BJ (cell line): ENCODE results near the gene TRPV4. TPM values are rescaled to one million over a fixed set of nuclear protein-coding genes. Genes with fewer than 3 reads are reported as not detected.
A peak's percentile ranks its signal among the peaks of the same experiment; 100 is the strongest.

Experiments used
- CTCF ChIA-PET: fragments of 350-600 bp; formaldehyde crosslinking; extraction: SDS; loops from one replicate; lab custom pipeline; 2021; ENCODE audit warnings: antibody characterized with exemption, inconsistent platforms; lab: Yijun Ruan, JAX
- POLR2A ChIA-PET: fragments of 300-600 bp; sonication (Branson Sonifier 250); formaldehyde crosslinking; extraction: SDS; loops from one replicate; lab custom pipeline; 2021; ENCODE audit warnings: antibody characterized with exemption; lab: Charles Lee
- DNase-seq: peaks from one replicate; pipeline ENCODE4 v3.0.0-alpha.2; 2011; ENCODE audit warnings: low read depth
- H3K27me3 ChIP-seq: 2 replicates; pipeline ENCODE4 v1.6.0; 2011; ENCODE audit warnings: low read length; ENCODE audit not compliant: control insufficient read depth, insufficient read depth
- H3K36me3 ChIP-seq: 2 replicates; pipeline ENCODE4 v1.5.1; 2011; ENCODE audit warnings: low read length; ENCODE audit not compliant: control insufficient read depth, insufficient read depth
- H3K4me3 ChIP-seq: 2 replicates; pipeline ENCODE4 v1.5.1; 2011; ENCODE audit warnings: low read depth, mild to moderate bottlenecking, control low read depth, low read length
- polyA plus RNA-seq: library from polyadenylated mRNA; depleted of rRNA; stranded (reverse); fragments of >200 nt; gene quantifications from 2 replicates; pipeline ENCODE4 v1.2.3, GENCODE V29; 2011
- TF ChIP-seq, protein P1 (sequence below): IDR thresholded peaks from 2 replicates; pipeline ENCODE4 v1.5.1; 2011; ENCODE audit warnings: low read depth, mild to moderate bottlenecking, control low read depth, inconsistent platforms, low read length, moderate library complexity; ENCODE audit not compliant: insufficient read depth

The TRPV4 gene
- polyA plus RNA-seq, 1 experiment = 13.4 TPM

DNA sequence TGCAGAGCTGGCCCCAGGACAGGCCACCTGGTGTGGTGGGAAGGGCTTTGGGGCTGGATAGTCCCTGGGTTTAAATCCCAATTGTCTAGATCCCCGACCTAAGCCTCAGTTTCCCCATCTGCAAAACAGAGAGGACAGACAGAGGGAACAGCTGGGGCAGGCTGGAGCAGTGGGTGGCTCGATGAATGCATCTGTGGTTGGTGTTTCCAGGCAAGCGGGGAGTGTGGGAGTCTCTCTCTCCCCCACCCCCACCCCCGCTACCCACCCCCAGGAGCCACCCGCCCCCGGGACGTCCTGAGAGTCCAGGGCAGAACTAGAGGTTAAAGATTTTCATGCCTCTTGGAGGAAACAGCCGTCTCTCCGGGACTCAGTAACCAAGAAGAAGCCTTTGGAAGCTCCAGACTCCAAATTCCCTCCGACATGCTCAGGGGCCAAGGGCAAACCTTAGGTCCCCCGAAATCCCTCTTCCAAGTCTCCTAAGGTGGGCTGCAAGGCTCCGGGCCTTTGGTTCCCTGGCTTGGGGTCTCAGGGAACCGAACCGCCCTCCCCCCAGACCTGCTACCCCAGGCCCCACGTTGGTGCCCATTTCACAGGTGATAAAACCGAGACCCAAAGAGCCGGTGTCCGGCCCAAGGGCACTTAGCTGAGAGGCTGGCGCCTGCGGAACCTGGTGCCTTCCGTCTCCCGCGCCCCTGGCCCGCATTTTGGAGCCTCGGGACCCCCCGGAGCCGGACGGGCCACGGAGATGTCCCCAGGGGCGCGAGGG is 474 bp downstream of the TRPV4 start:
- H3K4me3 ChIP-seq = peak overlapping the region; percentile 74
- no peaks in the 10 kb centered on the region for H3K36me3 ChIP-seq
- TF ChIP-seq, protein P1, sequence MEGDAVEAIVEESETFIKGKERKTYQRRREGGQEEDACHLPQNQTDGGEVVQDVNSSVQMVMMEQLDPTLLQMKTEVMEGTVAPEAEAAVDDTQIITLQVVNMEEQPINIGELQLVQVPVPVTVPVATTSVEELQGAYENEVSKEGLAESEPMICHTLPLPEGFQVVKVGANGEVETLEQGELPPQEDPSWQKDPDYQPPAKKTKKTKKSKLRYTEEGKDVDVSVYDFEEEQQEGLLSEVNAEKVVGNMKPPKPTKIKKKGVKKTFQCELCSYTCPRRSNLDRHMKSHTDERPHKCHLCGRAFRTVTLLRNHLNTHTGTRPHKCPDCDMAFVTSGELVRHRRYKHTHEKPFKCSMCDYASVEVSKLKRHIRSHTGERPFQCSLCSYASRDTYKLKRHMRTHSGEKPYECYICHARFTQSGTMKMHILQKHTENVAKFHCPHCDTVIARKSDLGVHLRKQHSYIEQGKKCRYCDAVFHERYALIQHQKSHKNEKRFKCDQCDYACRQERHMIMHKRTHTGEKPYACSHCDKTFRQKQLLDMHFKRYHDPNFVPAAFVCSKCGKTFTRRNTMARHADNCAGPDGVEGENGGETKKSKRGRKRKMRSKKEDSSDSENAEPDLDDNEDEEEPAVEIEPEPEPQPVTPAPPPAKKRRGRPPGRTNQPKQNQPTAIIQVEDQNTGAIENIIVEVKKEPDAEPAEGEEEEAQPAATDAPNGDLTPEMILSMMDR = no peak
- H3K27me3 ChIP-seq = no peaks in the 10 kb centered on the region
- POLR2A ChIA-PET = no interaction called here
- no peak for DNase-seq
- CTCF ChIA-PET = interaction anchor here (1.0 to 4.5 kb wide), 4 partner anchors 12 to 28 kb away, joined by 3 to 31 read pairs (median 6); no protein-coding TSS in a partner anchor

DNA sequence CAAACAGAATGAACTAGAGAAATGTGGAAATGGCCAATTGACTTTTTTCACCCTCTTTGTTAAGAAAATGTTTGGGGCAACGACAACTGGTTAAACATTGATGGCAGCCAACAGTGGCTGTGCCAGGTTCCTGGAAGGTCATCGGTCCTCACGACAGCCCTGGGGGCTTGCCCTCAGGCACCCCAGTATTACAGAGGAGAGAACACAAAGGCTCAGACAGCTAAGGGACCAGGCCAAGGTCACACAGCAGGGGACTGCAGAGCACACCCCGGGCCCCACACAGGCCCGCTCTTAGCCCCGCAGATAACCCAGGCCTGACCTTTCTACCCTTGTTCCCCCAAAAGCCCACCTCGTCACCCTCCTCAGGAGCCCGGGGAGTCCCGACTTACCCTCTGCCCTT is 1.3 kb downstream of the TRPV4 start:
- ChIA-PET POLR2A (no interaction called here), CTCF (interaction anchor here (1.1 to 1.6 kb wide), 2 partner anchors 26 to 27 kb away, joined by 3 to 7 read pairs; no protein-coding TSS in a partner anchor)
- H3K4me3 ChIP-seq = no peak overlapping the region
- no peaks in the 10 kb centered on the region for H3K27me3 ChIP-seq
- no peaks in the 10 kb centered on the region for H3K36me3 ChIP-seq
- TF ChIP-seq, protein P1 = no peak
- DNase-seq = no peak

DNA sequence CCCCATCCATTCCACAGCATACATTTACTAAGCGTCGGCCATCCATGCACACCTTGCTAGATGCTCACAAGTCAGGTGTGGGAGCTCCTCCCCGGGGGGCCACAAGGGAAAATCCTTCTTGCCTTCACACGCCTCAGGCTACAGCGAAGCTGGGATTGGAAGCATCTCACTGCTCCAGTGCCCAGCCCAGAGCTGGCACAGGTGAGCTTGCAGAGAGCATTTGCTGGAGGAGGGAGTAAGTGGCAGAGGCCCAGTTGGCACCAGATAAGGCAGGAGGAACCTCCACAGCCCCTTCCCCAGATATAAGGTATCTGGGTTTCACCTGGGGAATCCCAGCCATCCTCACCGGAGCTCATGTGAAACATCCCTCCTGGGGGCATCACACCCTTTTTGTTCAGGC is 1.8 kb downstream of the TRPV4 start:
- TF ChIP-seq, protein P1 = no peak
- no peaks in the 10 kb centered on the region for H3K27me3 ChIP-seq
- H3K36me3 ChIP-seq = no peaks in the 10 kb centered on the region; the same call in 1 of the 2 replicates
- no peak overlapping the region for H3K4me3 ChIP-seq
- ChIA-PET POLR2A (no interaction called here), CTCF (interaction anchor here (0.9 to 1.6 kb wide), 4 partner anchors 9 to 25 kb away, joined by 3 to 7 read pairs (median 4); no protein-coding TSS in a partner anchor)
- DNase-seq = no peak

DNA sequence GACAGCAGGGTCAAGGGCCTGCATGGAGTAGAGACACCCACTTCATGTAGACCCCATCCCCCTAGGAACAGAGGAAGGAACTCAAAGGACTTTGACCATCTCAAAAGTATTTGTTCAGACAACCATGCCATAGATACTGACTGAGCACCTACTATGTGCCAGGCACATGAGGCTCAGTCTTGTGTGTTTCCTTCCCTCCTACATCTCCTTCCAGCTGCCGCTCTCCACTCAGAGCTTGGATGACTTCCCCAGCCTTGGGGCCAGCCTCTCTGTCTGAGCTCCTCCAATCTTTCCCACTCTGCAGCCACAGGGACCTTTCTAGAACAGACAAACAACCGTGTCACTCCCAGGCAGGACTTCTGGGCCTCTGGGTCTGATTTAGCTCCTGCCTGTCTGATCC is 2.5 kb downstream of the TRPV4 start:
- POLR2A ChIA-PET = no interaction called here
- CTCF ChIA-PET = interaction anchor here (0.9 to 1.3 kb wide), 4 partner anchors 10 to 19 kb away, joined by 3 to 5 read pairs (median 3); no protein-coding TSS in a partner anchor
- no peaks in the 10 kb centered on the region for H3K27me3 ChIP-seq
- no peak overlapping the region for H3K4me3 ChIP-seq
- TF ChIP-seq, protein P1 = no peak
- H3K36me3 ChIP-seq = no peaks in the 10 kb centered on the region; the same call in 1 of the 2 replicates
- no peak for DNase-seq

DNA sequence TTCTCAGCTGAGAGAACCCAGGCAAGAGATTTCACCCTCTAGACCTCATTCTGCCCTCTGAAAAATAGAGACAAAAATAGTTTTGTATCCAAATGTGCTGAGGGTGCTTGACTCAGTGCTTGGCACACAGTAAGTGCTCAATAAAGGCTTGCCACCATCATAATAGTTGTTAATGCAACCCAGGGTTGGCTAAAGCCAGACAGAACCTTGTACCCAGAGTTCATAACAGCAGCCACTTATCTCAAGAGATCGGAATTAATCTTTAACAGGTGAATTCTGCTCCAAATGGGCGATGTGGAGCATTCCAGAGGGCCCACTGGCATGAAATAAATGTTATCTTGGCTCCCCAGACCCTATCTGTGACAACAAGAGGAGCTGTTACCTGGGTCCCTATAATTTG is 2.9 kb downstream of the TRPV4 start:
- Histone ChIP-seq H3K36me3 (no peaks in the 10 kb centered on the region; the same call in 1 of the 2 replicates), H3K27me3 (no peaks in the 10 kb centered on the region), H3K4me3 (no peak overlapping the region)
- POLR2A ChIA-PET = no interaction called here
- DNase-seq = no peak
- CTCF ChIA-PET = interaction anchor here (0.9 to 1.3 kb wide), 4 partner anchors 11 to 19 kb away, joined by 3 to 5 read pairs (median 3); no protein-coding TSS in a partner anchor
- TF ChIP-seq, protein P1 = no peak
